CD14-positive monocyte (primary cell): ENCODE data around the gene TM6SF1. TPM values are rescaled to one million over a fixed set of nuclear protein-coding genes. Genes with fewer than 3 reads are reported as not detected.

Source experiments
- DNase-seq, 3 donors: peaks; one replicate each; pipeline ENCODE4 v3.0.0-alpha.2; 2011 to 2022
- H2AFZ ChIP-seq: 2 replicates; pipeline ENCODE4 v1.6.0; 2012; ENCODE audit warnings: mild to moderate bottlenecking, low read depth, low read length, inconsistent platforms; ENCODE audit not compliant: insufficient read depth, poor library complexity, severe bottlenecking
- H3K27ac ChIP-seq, 2 donors: 1 replicate in 1 of 2; 2 replicates in 1 of 2; pipeline ENCODE4 v1.5.1; 2012 to 2013; ENCODE audit warnings: low read length in 2 of 2, control low read depth in 1 of 2, inconsistent platforms in 1 of 2, low read depth in 1 of 2, mild to moderate bottlenecking in 1 of 2
- H3K27me3 ChIP-seq, 2 donors: one replicate each; pipeline versions ENCODE4 v1.6.0 to v1.6.1; 2011 to 2013; ENCODE audit warnings: low read length in 2 of 2; ENCODE audit not compliant: control insufficient read depth in 2 of 2, insufficient read depth in 2 of 2
- H3K36me3 ChIP-seq, 2 donors: replicated peaks in 1 of 2; 1 replicate in 1 of 2; 2 replicates in 1 of 2; pipeline versions ENCODE4 v1.5.1 to v1.6.1; 2012 to 2013; ENCODE audit warnings: low read length in 2 of 2, control low read depth in 1 of 2, inconsistent platforms in 1 of 2, mild to moderate bottlenecking in 1 of 2; ENCODE audit not compliant: insufficient read depth in 2 of 2, control insufficient read depth in 1 of 2
- H3K4me1 ChIP-seq, 2 donors: 1 replicate in 1 of 2; 2 replicates in 1 of 2; pipeline versions ENCODE4 v1.5.1 to v1.6.1; 2012 to 2013; ENCODE audit warnings: low read length in 2 of 2, control low read depth in 1 of 2, inconsistent platforms in 1 of 2, mild to moderate bottlenecking in 1 of 2, moderate library complexity in 1 of 2; ENCODE audit not compliant: insufficient read depth in 2 of 2, control insufficient read depth in 1 of 2
- H3K4me2 ChIP-seq: replicated peaks from 2 replicates; pipeline ENCODE3; 2012; ENCODE audit warnings: low read length, moderate library complexity, mild to moderate bottlenecking; ENCODE audit not compliant: poor library complexity, severe bottlenecking; ENCODE audit errors: extremely low read depth
- H3K4me3 ChIP-seq, 3 experiments: fragments of 200-600 bp in 1 of 3; sonication (generic) in 1 of 3; replicated peaks in 1 of 3; 1 replicate in 2 of 3; 2 replicates in 1 of 3; pipeline ENCODE4 v1.5.1; 2011 to 2013; ENCODE audit warnings: low read length in 3 of 3, mild to moderate bottlenecking in 3 of 3, control low read depth in 2 of 3, low read depth in 2 of 3, inconsistent platforms in 1 of 3, moderate library complexity in 1 of 3
- H3K79me2 ChIP-seq: 2 replicates; pipeline ENCODE4 v1.6.0; 2012; ENCODE audit warnings: mild to moderate bottlenecking, control low read depth, inconsistent platforms, low read length, moderate library complexity; ENCODE audit not compliant: insufficient read depth
- H3K9ac ChIP-seq: 2 replicates; pipeline ENCODE4 v1.6.0; 2017; ENCODE audit warnings: low read length, mild to moderate bottlenecking; ENCODE audit not compliant: insufficient read depth, poor library complexity, severe bottlenecking
- H3K9me3 ChIP-seq, 2 donors: replicated peaks in 1 of 2; 1 replicate in 1 of 2; 2 replicates in 1 of 2; pipeline versions ENCODE4 v1.5.1 to v1.6.1; 2012 to 2013; ENCODE audit warnings: low read length in 2 of 2, control low read depth in 1 of 2; ENCODE audit not compliant: control insufficient read depth in 1 of 2, insufficient read depth in 1 of 2
- H4K20me1 ChIP-seq: 2 replicates; pipeline ENCODE4 v1.6.0; 2012; ENCODE audit warnings: mild to moderate bottlenecking, low read length, control low read depth, moderate library complexity; ENCODE audit not compliant: insufficient read depth
- H3K27ac Mint-ChIP-seq, 7 donors: one replicate each; pipeline ENCODE4 v1.8.0; 2020; ENCODE audit warnings: mild to moderate bottlenecking in 7 of 7, mixed read lengths in 7 of 7, moderate library complexity in 6 of 7, inconsistent platforms in 2 of 7
- H3K27me3 Mint-ChIP-seq, 3 donors: one replicate each; pipeline ENCODE4 v1.8.0; 2021 to 2022; ENCODE audit warnings: low read depth in 3 of 3, mild to moderate bottlenecking in 3 of 3, mixed read lengths in 3 of 3, moderate library complexity in 3 of 3, inconsistent platforms in 1 of 3
- H3K36me3 Mint-ChIP-seq, 2 donors: one replicate each; pipeline ENCODE4 v1.8.0; 2020; ENCODE audit warnings: mixed read lengths in 2 of 2, inconsistent platforms in 1 of 2, mild to moderate bottlenecking in 1 of 2
- H3K4me1 Mint-ChIP-seq: one replicate; pipeline ENCODE4 v1.8.0; 2020; ENCODE audit warnings: mild to moderate bottlenecking, mixed read lengths
- H3K4me3 Mint-ChIP-seq, 2 donors: one replicate each; pipeline ENCODE4 v1.8.0; 2020; ENCODE audit warnings: mild to moderate bottlenecking in 2 of 2, mixed read lengths in 2 of 2, moderate library complexity in 1 of 2
- H3K9me3 Mint-ChIP-seq, 7 donors: one replicate each; pipeline ENCODE4 v1.8.0; 2020 to 2022; ENCODE audit warnings: mixed read lengths in 7 of 7, mild to moderate bottlenecking in 6 of 7, moderate library complexity in 6 of 7, inconsistent platforms in 2 of 7
- WGBS: methylation state at CpG from one replicate; pipeline ENCODE4 v1.1.5; 2013; ENCODE audit warnings: missing lambda C conversion rate; ENCODE audit not compliant: insufficient coverage; 5-methylcytosine and 5-hydroxymethylcytosine counted together
- intact Hi-C, 2 donors: fragments of 100-400 bp; cut with micrococcal nuclease; formaldehyde crosslinking; loops; one replicate each; pipeline versions ENCODE4 v1.15.0 to v1.15.1; 2023
- polyA plus RNA-seq, 3 donors: library from polyadenylated mRNA; depleted of rRNA in 1 of 3; unstranded in 2 of 3; stranded (reverse) in 1 of 3; fragments of 300-500 nt in 2 of 3; fragments of >200 nt in 1 of 3; fragmentation: Illumina TruSeq in 2 of 3; gene quantifications; 1 replicate in 2 of 3; 2 replicates in 1 of 3; pipeline ENCODE4 v1.2.3, GENCODE V29; 2012 to 2021
- TF ChIP-seq, protein P1 (sequence below): fragments of 200-600 bp; IDR thresholded peaks from one replicate; pipeline ENCODE4 v1.8.0; 2022; ENCODE audit warnings: antibody characterized with exemption, mild to moderate bottlenecking

TM6SF1 gene
- polyA plus RNA-seq, 3 donors = 21.3 to 46.0 (median 35.4) TPM

GRCh38 chr15:83123529-83123928 lies 16.1 kb downstream of the TM6SF1 start:
- no peak overlapping the region for H3K27ac ChIP-seq
- H3K4me1 ChIP-seq = no peaks in the 10 kb centered on the region
- H3K36me3 ChIP-seq = peaks cover 22 to 90% of the 10 kb centered on the region in 2 donors
- H3K4me2 ChIP-seq = no peak overlapping the region
- intact Hi-C loops = no loop called here
- H3K36me3 Mint-ChIP-seq = peaks cover 52 to 67% of the 10 kb centered on the region in 2 donors
- no CpG with 5 or more reads among the region's 1 CpG for whole genome bisulfite sequencing
- H3K9me3 ChIP-seq = no peaks in the 10 kb centered on the region
- H3K79me2 ChIP-seq = no peaks in the 10 kb centered on the region
- DNase-seq = no peak
- H3K27me3 Mint-ChIP-seq = peaks cover 0 to 4% (median 0%) of the 10 kb centered on the region in 3 donors
- no peaks in the 10 kb centered on the region for H3K4me1 Mint-ChIP-seq
- H3K4me3 Mint-ChIP-seq = no peak overlapping the region
- no peaks in the 10 kb centered on the region for H4K20me1 ChIP-seq
- no peak overlapping the region for H3K9ac ChIP-seq
- no peak overlapping the region for H2AFZ ChIP-seq
- TF ChIP-seq, protein P1, sequence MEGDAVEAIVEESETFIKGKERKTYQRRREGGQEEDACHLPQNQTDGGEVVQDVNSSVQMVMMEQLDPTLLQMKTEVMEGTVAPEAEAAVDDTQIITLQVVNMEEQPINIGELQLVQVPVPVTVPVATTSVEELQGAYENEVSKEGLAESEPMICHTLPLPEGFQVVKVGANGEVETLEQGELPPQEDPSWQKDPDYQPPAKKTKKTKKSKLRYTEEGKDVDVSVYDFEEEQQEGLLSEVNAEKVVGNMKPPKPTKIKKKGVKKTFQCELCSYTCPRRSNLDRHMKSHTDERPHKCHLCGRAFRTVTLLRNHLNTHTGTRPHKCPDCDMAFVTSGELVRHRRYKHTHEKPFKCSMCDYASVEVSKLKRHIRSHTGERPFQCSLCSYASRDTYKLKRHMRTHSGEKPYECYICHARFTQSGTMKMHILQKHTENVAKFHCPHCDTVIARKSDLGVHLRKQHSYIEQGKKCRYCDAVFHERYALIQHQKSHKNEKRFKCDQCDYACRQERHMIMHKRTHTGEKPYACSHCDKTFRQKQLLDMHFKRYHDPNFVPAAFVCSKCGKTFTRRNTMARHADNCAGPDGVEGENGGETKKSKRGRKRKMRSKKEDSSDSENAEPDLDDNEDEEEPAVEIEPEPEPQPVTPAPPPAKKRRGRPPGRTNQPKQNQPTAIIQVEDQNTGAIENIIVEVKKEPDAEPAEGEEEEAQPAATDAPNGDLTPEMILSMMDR = no peak
- H3K27me3 ChIP-seq = no peaks in the 10 kb centered on the region
- H3K9me3 Mint-ChIP-seq = no peaks in the 10 kb centered on the region
- no peak overlapping the region for H3K4me3 ChIP-seq
- H3K27ac Mint-ChIP-seq = no peak overlapping the region

GRCh38 chr15:83127547-83128150 lies 20.2 kb downstream of the TM6SF1 start:
- Mint-ChIP-seq H3K36me3 (peaks cover 69 to 82% of the 10 kb centered on the region in 2 donors), H3K9me3 (no peaks in the 10 kb centered on the region), H3K4me3 (no peak overlapping the region), H3K4me1 (no peaks in the 10 kb centered on the region), H3K27me3 (peaks cover 0 to 5% (median 0%) of the 10 kb centered on the region in 3 donors), H3K27ac (no peak overlapping the region)
- Histone ChIP-seq H3K4me1 (no peaks in the 10 kb centered on the region), H3K9me3 (no peaks in the 10 kb centered on the region), H3K27me3 (no peaks in the 10 kb centered on the region), H3K36me3 (peaks cover 33 to 90% of the 10 kb centered on the region in 2 donors), H3K4me3 (no peak overlapping the region), H3K79me2 (no peaks in the 10 kb centered on the region), H3K27ac (no peak overlapping the region), H4K20me1 (no peaks in the 10 kb centered on the region), H2AFZ (no peak overlapping the region), H3K4me2 (no peak overlapping the region), H3K9ac (no peak overlapping the region)
- intact Hi-C loops = no loop called here
- WGBS = no CpG with 5 or more reads among the region's 3 CpGs
- TF ChIP-seq, protein P1 = no peak
- DNase-seq = no peak
